ENCODE results near the gene PBX3. TPM values are rescaled to one million over a fixed set of nuclear protein-coding genes. Genes with fewer than 3 reads are reported as not detected.

The PBX3 gene
- total and polyA plus RNA-seq, 9 of the 15 experiments (the other 6 are each of a cell fraction or from before 2014, with no cell fraction given): 0.14 to 5.8 (median 0.92) TPM

GRCh38 chr9:125926936-125927335 lies 179.8 kb downstream of the PBX3 start (continued):
- TF ChIP-seq RCOR1 (IDR thresholded peaks at IDR 0.05; ENCODE audit: borderline replicate concordance in 1 of 2, low read depth in 2 of 2, low read length in 2 of 2): no peak
- no peak for TF ChIP-seq ZSCAN32 (CRISPR knock-in tag; IDR thresholded peaks at IDR 0.05)
- TF ChIP-seq ZNF197 (CRISPR knock-in tag; IDR thresholded peaks at IDR 0.05; ENCODE audit: low read depth): no peak
- no peak for TF ChIP-seq ELF2 (CRISPR knock-in tag; IDR thresholded peaks at IDR 0.05)
- no peak for TF ChIP-seq KHSRP (IDR thresholded peaks at IDR 0.05)
- TF ChIP-seq DMBX1 (CRISPR knock-in tag; IDR thresholded peaks at IDR 0.05; ENCODE audit: borderline replicate concordance): no peak

DNA sequence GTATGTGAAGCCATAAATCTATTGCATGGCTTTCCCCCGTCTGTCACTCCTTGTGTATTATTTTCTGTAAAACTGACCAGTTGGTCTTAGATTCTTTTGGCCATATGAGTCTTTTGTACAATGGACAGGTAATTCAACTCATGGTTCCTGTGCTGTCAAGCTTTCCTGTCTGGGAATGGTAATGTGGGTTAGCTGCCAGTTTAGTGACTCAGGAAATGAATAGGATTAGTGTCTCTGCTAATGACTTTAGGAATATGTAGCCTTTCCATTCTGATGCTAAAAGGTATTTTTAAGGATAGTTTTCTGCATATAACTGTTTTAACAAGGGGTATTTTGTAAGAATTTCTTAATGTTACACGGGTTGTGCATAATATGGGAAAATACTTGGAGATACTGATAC lies 182.7 kb downstream of the PBX3 start:
- no TSS peak for BruUV-seq (replicated peaks)
- H3K4me3 ChIP-seq: no peak overlapping the region
- ChIA-PET POLR2A (interaction anchor here (1.2 kb wide), 1 partner anchor 36 kb away, joined by 3 read pairs; no protein-coding TSS in a partner anchor), CTCF (ENCODE audit: low intra/inter-chr PET ratio) (no interaction called here)
- no peaks in the 10 kb centered on the region for H3K79me2 ChIP-seq (ENCODE audit: control insufficient read depth, insufficient read depth, low read length)
- no peak overlapping the region for H2AFZ ChIP-seq (ENCODE audit: low read depth, low read length)
- in situ Hi-C loops (cut with MboI): no loop called here
- no peak overlapping the region for H3K9ac ChIP-seq (ENCODE audit: insufficient read depth in 1 of 2, low read depth in 2 of 2, low read length in 2 of 2)
- 0% methylated on average over 2 of the region's 2 CpGs for WGBS (ENCODE audit: insufficient coverage, low coverage, missing lambda C conversion rate)
- FAIRE-seq: no peak
- H3K27ac ChIP-seq (ENCODE audit: extremely low read depth, low read depth, low read length): no peak overlapping the region
- DNase-seq (ENCODE audit: extremely low read depth in 1 of 4, low spot score in 3 of 4): no peak
- intact Hi-C loops (cut with micrococcal nuclease): no loop called here
- H3K9me3 ChIP-seq (replicated peaks; ENCODE audit: control insufficient read depth, insufficient read depth, low read depth, low read length): no peaks in the 10 kb centered on the region
- H3K9me1 ChIP-seq (ENCODE audit: control insufficient read depth, insufficient read depth, low read length): no peaks in the 10 kb centered on the region
- no peaks in the 10 kb centered on the region for H3K36me3 ChIP-seq (ENCODE audit: control insufficient read depth, insufficient read depth, low read length)
- no peak overlapping the region for H3K4me2 ChIP-seq (ENCODE audit: insufficient read depth, low read length)
- peaks cover 0 to 2% of the 10 kb centered on the region in 2 experiments; a peak in 2 of 5 replicates for H3K27me3 ChIP-seq (ENCODE audit: control insufficient read depth in 2 of 2, insufficient read depth in 2 of 2, low read length in 2 of 2)
- H4K20me1 ChIP-seq (replicated peaks; ENCODE audit: control insufficient read depth, insufficient read depth, low read length): no peaks in the 10 kb centered on the region
- H3K4me1 ChIP-seq (replicated peaks in 1 of 2; ENCODE audit: control insufficient read depth in 2 of 2, insufficient read depth in 2 of 2, low read length in 2 of 2): no peaks in the 10 kb centered on the region
- ATAC-seq: no peak
- no peak for TF ChIP-seq ZNF253 (CRISPR knock-in tag; conservative IDR thresholded peaks at IDR 0.05)
- no peak for TF ChIP-seq EP300 (IDR thresholded peaks at IDR 0.05; ENCODE audit: low read length)
- TF ChIP-seq RAD51 (IDR thresholded peaks at IDR 0.05; ENCODE audit: borderline replicate concordance, low read depth): no peak
- TF ChIP-seq RBM14 (IDR thresholded peaks at IDR 0.05; ENCODE audit: borderline replicate concordance, insufficient read depth, low read depth, low read length): no peak
- no peak for TF ChIP-seq SMARCC2 (IDR thresholded peaks at IDR 0.05; ENCODE audit: low read depth)
- no peak for TF ChIP-seq ZNF778 (CRISPR knock-in tag; IDR thresholded peaks at IDR 0.05)
- no peak for TF ChIP-seq RBM25 (IDR thresholded peaks at IDR 0.05; ENCODE audit: low read depth, low read length, severe bottlenecking)
- no peak for TF ChIP-seq HIVEP1 (CRISPR knock-in tag; IDR thresholded peaks at IDR 0.05)
- TF ChIP-seq DIDO1 (tag; IDR thresholded peaks at IDR 0.05; ENCODE audit: low read depth): no peak
- TF ChIP-seq HMGXB4 (CRISPR knock-in tag; IDR thresholded peaks at IDR 0.05): no peak
- TF ChIP-seq ZNF143 (CRISPR knock-in tag; IDR thresholded peaks at IDR 0.05): no peak
- no peak for TF ChIP-seq ZKSCAN3 (CRISPR knock-in tag; IDR thresholded peaks at IDR 0.05)
- no peak for TF ChIP-seq ARID3A (IDR thresholded peaks at IDR 0.05; ENCODE audit: borderline replicate concordance, low read depth, low read length)
